Measurements from ENCODE around the gene STH.
A peak's percentile ranks its signal among the peaks of the same experiment; 100 is the strongest.
"Not testable (repeated sequence)": the region's sequence is repeated elsewhere in the genome, so short reads cannot be mapped to it uniquely, and the experiment has no call there.

Gene STH

GRCh38 chr17:46001390-46002310 is 2.6 kb downstream of the STH start:
- no peak for TF ChIP-seq CTCF (IDR thresholded peaks at IDR 0.05; ENCODE audit: insufficient read depth, low read depth, low read length, missing control alignments)
- H3K4me3 ChIP-seq (ENCODE audit: low read length), result no peak overlapping the region
- no peak for DNase-seq (ENCODE audit: low read depth)

- no peak overlapping the region for H3K4me3 ChIP-seq (ENCODE audit: low read length)
- peak; percentile 87 for TF ChIP-seq CTCF (IDR thresholded peaks at IDR 0.05; ENCODE audit: insufficient read depth, low read depth, low read length, missing control alignments)
- DNase-seq (ENCODE audit: low read depth), result peak; percentile 62
Measured at GRCh38 chr17:46002311-46002972, 3.4 kb downstream of the STH start.

GRCh38 chr17:46002973-46003316 is 3.9 kb downstream of the STH start:
- no peak overlapping the region for H3K4me3 ChIP-seq (ENCODE audit: low read length)
- TF ChIP-seq CTCF (IDR thresholded peaks at IDR 0.05; ENCODE audit: insufficient read depth, low read depth, low read length, missing control alignments), result no peak
- DNase-seq (ENCODE audit: low read depth), result no peak

GRCh38 chr17:46003907-46004748 is 5.1 kb downstream of the STH start:
- DNase-seq (ENCODE audit: low read depth), result no peak
- no peak for TF ChIP-seq CTCF (IDR thresholded peaks at IDR 0.05; ENCODE audit: insufficient read depth, low read depth, low read length, missing control alignments)
- no peak overlapping the region for H3K4me3 ChIP-seq (ENCODE audit: low read length)

GRCh38 chr17:46006082-46006481 is 7.0 kb downstream of the STH start:
- DNase-seq (ENCODE audit: low read depth); H3K4me3 ChIP-seq (ENCODE audit: low read length): not testable (repeated sequence)

GRCh38 chr17:46007461-46007965 is 8.5 kb downstream of the STH start:
- TF ChIP-seq CTCF (IDR thresholded peaks at IDR 0.05; ENCODE audit: insufficient read depth, low read depth, low read length, missing control alignments), result no peak
- H3K4me3 ChIP-seq (ENCODE audit: low read length), result no peak overlapping the region
- DNase-seq (ENCODE audit: low read depth), result no peak

- DNase-seq (ENCODE audit: low read depth), result no peak
- no peak overlapping the region for H3K4me3 ChIP-seq (ENCODE audit: low read length)
- TF ChIP-seq CTCF (IDR thresholded peaks at IDR 0.05; ENCODE audit: insufficient read depth, low read depth, low read length, missing control alignments), result no peak
Measured at GRCh38 chr17:46008591-46008990, 9.5 kb downstream of the STH start.

Data from epithelial cell of esophagus (primary cell).